ENCODE data around the gene ESRRB.

ESRRB gene

GRCh38 chr14:76463105-76463504 is 87.2 kb downstream of the ESRRB start:
- Histone ChIP-seq H3K9me3 (ENCODE audit: low read length) (no peaks in the 10 kb centered on the region), H3K4me3 (ENCODE audit: low read depth, low read length, poor library complexity, severe bottlenecking) (no peak overlapping the region), H3K9me2 (ENCODE audit: low read depth, low read length) (no peaks in the 10 kb centered on the region), H3K9ac (ENCODE audit: low read length) (no peak overlapping the region), H3K27me3 (ENCODE audit: insufficient read depth, low read length) (0 out of 2 replicates have a peak, but pooled peaks cover 2% of the 10 kb centered on the region), H4K20me1 (ENCODE audit: insufficient read depth, low read length) (no peaks in the 10 kb centered on the region), H3K79me2 (ENCODE audit: insufficient read depth, low read length) (no peaks in the 10 kb centered on the region), H3K4me1 (ENCODE audit: insufficient read depth, low read length, severe bottlenecking) (no peaks in the 10 kb centered on the region), H3K36me3 (ENCODE audit: insufficient read depth, low read length) (no peaks in the 10 kb centered on the region), H3F3A (ENCODE audit: insufficient read depth, low read length) (no peaks in the 10 kb centered on the region), H2AFZ (ENCODE audit: low read length) (no peak overlapping the region), H3K27ac (ENCODE audit: low read depth, low read length, poor library complexity, severe bottlenecking) (no peak overlapping the region), H3K4me2 (ENCODE audit: low read length) (no peak overlapping the region)
- no peak for TF ChIP-seq EZH2 (IDR thresholded peaks at IDR 0.05; ENCODE audit: borderline replicate concordance, low read length)
- no peak for TF ChIP-seq CTCF (IDR thresholded peaks at IDR 0.05; ENCODE audit: low read length)

GRCh38 chr14:76464856-76465255 is 88.9 kb downstream of the ESRRB start:
- Histone ChIP-seq H3K79me2 (ENCODE audit: insufficient read depth, low read length) (no peaks in the 10 kb centered on the region), H3K4me3 (ENCODE audit: low read depth, low read length, poor library complexity, severe bottlenecking) (no peak overlapping the region), H2AFZ (ENCODE audit: low read length) (no peak overlapping the region), H3K36me3 (ENCODE audit: insufficient read depth, low read length) (no peaks in the 10 kb centered on the region), H3K27ac (ENCODE audit: low read depth, low read length, poor library complexity, severe bottlenecking) (no peak overlapping the region), H3K4me1 (ENCODE audit: insufficient read depth, low read length, severe bottlenecking) (no peaks in the 10 kb centered on the region), H3K4me2 (ENCODE audit: low read length) (no peak overlapping the region), H3K9ac (ENCODE audit: low read length) (no peak overlapping the region), H3F3A (ENCODE audit: insufficient read depth, low read length) (no peaks in the 10 kb centered on the region), H3K9me3 (ENCODE audit: low read length) (no peaks in the 10 kb centered on the region), H3K27me3 (ENCODE audit: insufficient read depth, low read length) (no peaks in the 10 kb centered on the region), H4K20me1 (ENCODE audit: insufficient read depth, low read length) (no peaks in the 10 kb centered on the region), H3K9me2 (ENCODE audit: low read depth, low read length) (no peaks in the 10 kb centered on the region)
- TF ChIP-seq CTCF (IDR thresholded peaks at IDR 0.05; ENCODE audit: low read length) (no peak), EZH2 (IDR thresholded peaks at IDR 0.05; ENCODE audit: borderline replicate concordance, low read length) (no peak)

DNA sequence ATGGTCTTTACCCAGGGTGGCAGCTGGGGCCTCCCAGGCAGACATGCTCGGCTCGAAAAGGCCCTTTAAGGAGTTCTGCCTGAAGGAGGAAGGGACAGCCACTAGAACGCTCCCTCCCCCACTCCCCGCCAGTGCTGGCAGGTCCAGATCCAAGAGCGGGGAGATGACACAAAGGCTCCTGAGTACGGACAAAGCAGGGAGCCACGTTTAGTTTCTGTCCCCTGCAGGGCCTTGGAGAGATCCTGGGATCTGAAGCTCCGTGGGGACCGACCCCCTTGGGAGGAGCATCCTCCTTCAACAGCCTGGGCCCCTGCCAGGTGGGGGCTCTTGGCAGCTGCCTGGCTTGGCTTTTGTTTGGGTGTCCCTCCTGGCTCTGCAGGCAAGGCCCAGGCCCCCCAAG is 89.7 kb downstream of the ESRRB start:
- no peaks in the 10 kb centered on the region for H4K20me1 ChIP-seq (ENCODE audit: insufficient read depth, low read length)
- H3K36me3 ChIP-seq (ENCODE audit: insufficient read depth, low read length): no peaks in the 10 kb centered on the region
- no peak for TF ChIP-seq CTCF (IDR thresholded peaks at IDR 0.05; ENCODE audit: low read length)
- TF ChIP-seq EZH2 (IDR thresholded peaks at IDR 0.05; ENCODE audit: borderline replicate concordance, low read length): no peak
- no peaks in the 10 kb centered on the region for H3F3A ChIP-seq (ENCODE audit: insufficient read depth, low read length)
- H3K4me2 ChIP-seq (ENCODE audit: low read length): no peak overlapping the region
- H3K27ac ChIP-seq (ENCODE audit: low read depth, low read length, poor library complexity, severe bottlenecking): no peak overlapping the region
- H3K9me2 ChIP-seq (ENCODE audit: low read depth, low read length): no peaks in the 10 kb centered on the region
- H3K4me1 ChIP-seq (ENCODE audit: insufficient read depth, low read length, severe bottlenecking): no peaks in the 10 kb centered on the region
- no peak overlapping the region for H2AFZ ChIP-seq (ENCODE audit: low read length)
- no peaks in the 10 kb centered on the region for H3K9me3 ChIP-seq (ENCODE audit: low read length)
- H3K4me3 ChIP-seq (ENCODE audit: low read depth, low read length, poor library complexity, severe bottlenecking): no peak overlapping the region
- no peak overlapping the region for H3K9ac ChIP-seq (ENCODE audit: low read length)
- H3K27me3 ChIP-seq (ENCODE audit: insufficient read depth, low read length): no peaks in the 10 kb centered on the region
- H3K79me2 ChIP-seq (ENCODE audit: insufficient read depth, low read length): no peaks in the 10 kb centered on the region

All from OCI-LY1 (cell line).